K562 (cell line): ENCODE data around the gene RALGAPB. TPM values are rescaled to one million over a fixed set of nuclear protein-coding genes. Genes with fewer than 3 reads are reported as not detected.

ENCODE experiments used
- MECOM ChIP-seq: fragments of 250-450 bp; sonication (Bioruptor Pico); IDR thresholded peaks from 2 replicates; pipeline ENCODE4 v1.8.0; 2022; ENCODE audit warnings: inconsistent platforms
- NEUROD1 ChIP-seq: fragments of 150-350 bp; IDR thresholded peaks from 2 replicates; pipeline ENCODE4 v1.6.1; 2014; ENCODE audit warnings: borderline replicate concordance, low read length, low read depth; ENCODE audit not compliant: partially characterized antibody
- PCBP1 ChIP-seq: fragments of 200-400 bp; formaldehyde crosslinking; IDR thresholded peaks from 2 replicates; pipeline ENCODE4 v1.6.1; 2018; ENCODE audit warnings: mild to moderate bottlenecking, low read depth, low read length; ENCODE audit not compliant: poor library complexity, severe bottlenecking
- SIN3B ChIP-seq: fragments of 450-650 bp; IDR thresholded peaks from 2 replicates; pipeline ENCODE4 v1.6.1; 2017; ENCODE audit warnings: low read depth, mild to moderate bottlenecking, moderate library complexity
- TAF1 ChIP-seq: IDR thresholded peaks from 2 replicates; pipeline ENCODE4 v1.6.1; 2011; ENCODE audit warnings: mild to moderate bottlenecking, low read length, moderate library complexity; ENCODE audit not compliant: insufficient read depth, control insufficient read depth, severe bottlenecking; ENCODE audit errors: extremely low read depth
- TOE1 ChIP-seq, 2 experiments: fragments of 450-650 bp in 1 of 2; sonication (generic) in 1 of 2; formaldehyde crosslinking in 1 of 2; IDR thresholded peaks; 2 replicates each; pipeline versions ENCODE4 v1.7.1 to v1.8.0; 2016 to 2022; ENCODE audit warnings: borderline replicate concordance in 2 of 2, mild to moderate bottlenecking in 2 of 2, antibody characterized with exemption in 1 of 2, inconsistent platforms in 1 of 2, low read depth in 1 of 2, missing genetic modification reagents in 1 of 2, moderate library complexity in 1 of 2
- ZNF57 ChIP-seq: fragments of 450-650 bp; formaldehyde crosslinking; IDR thresholded peaks from 2 replicates; pipeline ENCODE4 v1.4.0; 2020; ENCODE audit warnings: mild to moderate bottlenecking, moderate library complexity
- polyA plus RNA-seq, 8 experiments: library from polyadenylated mRNA; depleted of rRNA in 4 of 8; stranded (reverse) in 5 of 8; unstranded in 3 of 8; fragments of >200 nt; fragmentation: Nextera tagmentation in 2 of 8; fragmentation: Illumina TruSeq in 1 of 8; extraction: Ambion mirVana in 2 of 8; extraction: Trizol in 1 of 8; gene quantifications; 2 replicates each; pipeline versions ENCODE4 v1.2.1 to v1.2.3, GENCODE V29; 2011 to 2014; ENCODE audit warnings: inconsistent platforms in 1 of 8, missing spikeins in 1 of 8
- total RNA-seq, 7 experiments: library from RNA; depleted of rRNA in 6 of 7; stranded (reverse); fragments of >200 nt in 6 of 7; fragmentation: Illumina TruSeq in 2 of 7; extraction: Trizol in 2 of 7; gene quantifications; 2 replicates each; pipeline versions ENCODE4 v1.2.1 to v1.2.3, GENCODE V29; 2011 to 2021; ENCODE audit warnings: low replicate concordance in 1 of 7
- TF ChIP-seq, protein P1 (sequence below): fragments of 250-450 bp; sonication (Bioruptor Pico); IDR thresholded peaks from 2 replicates; pipeline ENCODE4 v1.5.0; 2022; ENCODE audit warnings: mild to moderate bottlenecking
- TF ChIP-seq, protein P2 (sequence below), 2 experiments: fragments of 450-650 bp; IDR thresholded peaks; 2 replicates each; pipeline ENCODE4 v1.6.1; 2018; ENCODE audit warnings: mild to moderate bottlenecking in 2 of 2, low read depth in 1 of 2; ENCODE audit not compliant: partially characterized antibody in 2 of 2
- TF ChIP-seq, protein P3 (sequence below): sonication (generic); formaldehyde crosslinking; IDR thresholded peaks from 2 replicates; pipeline ENCODE4 v1.8.1; 2023; ENCODE audit warnings: mild to moderate bottlenecking, missing genetic modification reagents
- TF ChIP-seq, protein P4 (sequence below), 2 experiments: fragments of 150-350 bp in 1 of 2; IDR thresholded peaks; 2 replicates each; pipeline ENCODE4 v1.6.1; 2012 to 2016; ENCODE audit warnings: low read depth in 2 of 2, low read length in 2 of 2, mild to moderate bottlenecking in 1 of 2, moderate library complexity in 1 of 2

Gene RALGAPB
- total and polyA plus RNA-seq, 9 of the 15 experiments (the other 6 are each of a cell fraction or from before 2014, with no cell fraction given): 4.3 to 25.6 (median 13.6) TPM

DNA sequence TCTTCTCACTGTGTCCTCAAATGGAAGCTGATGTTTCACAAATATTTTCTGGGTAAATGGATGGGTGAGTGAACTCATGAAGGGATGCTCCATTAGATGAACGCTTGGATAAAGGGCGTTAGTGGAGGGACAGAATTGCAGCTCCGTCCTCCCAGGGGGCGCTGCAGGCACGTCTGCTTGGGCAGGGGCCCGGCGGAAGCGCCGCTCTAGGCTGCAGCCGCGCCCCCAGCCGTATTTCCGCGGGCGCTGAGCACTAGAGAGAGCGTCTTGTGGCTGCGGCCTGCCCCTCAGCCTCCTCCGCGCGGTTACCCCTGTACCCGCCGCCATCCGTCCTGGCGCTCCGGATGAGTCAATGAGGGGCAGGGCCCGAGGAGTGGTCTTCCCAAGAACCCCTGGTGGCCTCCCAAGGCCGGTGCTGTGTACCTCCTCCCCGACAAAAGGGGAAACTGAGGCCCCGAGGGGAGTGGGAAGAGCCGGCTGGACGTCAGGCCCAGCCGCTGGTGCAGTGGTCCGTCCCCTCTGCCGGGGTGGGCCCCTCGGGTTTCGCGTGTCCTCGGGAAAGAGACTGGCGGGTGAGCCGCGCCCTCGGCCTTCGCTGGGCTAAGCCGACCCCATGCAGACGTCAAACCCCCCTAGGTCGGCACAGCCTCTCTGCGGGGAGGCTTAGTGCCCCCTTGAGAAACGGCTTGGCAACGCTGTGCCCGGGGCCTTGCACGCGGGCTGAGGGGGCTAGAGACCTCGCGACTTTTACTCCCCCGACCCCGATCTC is 26.0 kb upstream of the RALGAPB start (continued):
- TF ChIP-seq, protein P1, sequence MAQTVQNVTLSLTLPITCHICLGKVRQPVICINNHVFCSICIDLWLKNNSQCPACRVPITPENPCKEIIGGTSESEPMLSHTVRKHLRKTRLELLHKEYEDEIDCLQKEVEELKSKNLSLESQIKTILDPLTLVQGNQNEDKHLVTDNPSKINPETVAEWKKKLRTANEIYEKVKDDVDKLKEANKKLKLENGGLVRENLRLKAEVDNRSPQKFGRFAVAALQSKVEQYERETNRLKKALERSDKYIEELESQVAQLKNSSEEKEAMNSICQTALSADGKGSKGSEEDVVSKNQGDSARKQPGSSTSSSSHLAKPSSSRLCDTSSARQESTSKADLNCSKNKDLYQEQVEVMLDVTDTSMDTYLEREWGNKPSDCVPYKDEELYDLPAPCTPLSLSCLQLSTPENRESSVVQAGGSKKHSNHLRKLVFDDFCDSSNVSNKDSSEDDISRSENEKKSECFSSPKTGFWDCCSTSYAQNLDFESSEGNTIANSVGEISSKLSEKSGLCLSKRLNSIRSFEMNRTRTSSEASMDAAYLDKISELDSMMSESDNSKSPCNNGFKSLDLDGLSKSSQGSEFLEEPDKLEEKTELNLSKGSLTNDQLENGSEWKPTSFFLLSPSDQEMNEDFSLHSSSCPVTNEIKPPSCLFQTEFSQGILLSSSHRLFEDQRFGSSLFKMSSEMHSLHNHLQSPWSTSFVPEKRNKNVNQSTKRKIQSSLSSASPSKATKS (CRISPR knock-in tag): no peak
- peak; percentile 74 for TF ChIP-seq SIN3B
- TF ChIP-seq MECOM (CRISPR knock-in tag): no peak
- TF ChIP-seq, protein P2, sequence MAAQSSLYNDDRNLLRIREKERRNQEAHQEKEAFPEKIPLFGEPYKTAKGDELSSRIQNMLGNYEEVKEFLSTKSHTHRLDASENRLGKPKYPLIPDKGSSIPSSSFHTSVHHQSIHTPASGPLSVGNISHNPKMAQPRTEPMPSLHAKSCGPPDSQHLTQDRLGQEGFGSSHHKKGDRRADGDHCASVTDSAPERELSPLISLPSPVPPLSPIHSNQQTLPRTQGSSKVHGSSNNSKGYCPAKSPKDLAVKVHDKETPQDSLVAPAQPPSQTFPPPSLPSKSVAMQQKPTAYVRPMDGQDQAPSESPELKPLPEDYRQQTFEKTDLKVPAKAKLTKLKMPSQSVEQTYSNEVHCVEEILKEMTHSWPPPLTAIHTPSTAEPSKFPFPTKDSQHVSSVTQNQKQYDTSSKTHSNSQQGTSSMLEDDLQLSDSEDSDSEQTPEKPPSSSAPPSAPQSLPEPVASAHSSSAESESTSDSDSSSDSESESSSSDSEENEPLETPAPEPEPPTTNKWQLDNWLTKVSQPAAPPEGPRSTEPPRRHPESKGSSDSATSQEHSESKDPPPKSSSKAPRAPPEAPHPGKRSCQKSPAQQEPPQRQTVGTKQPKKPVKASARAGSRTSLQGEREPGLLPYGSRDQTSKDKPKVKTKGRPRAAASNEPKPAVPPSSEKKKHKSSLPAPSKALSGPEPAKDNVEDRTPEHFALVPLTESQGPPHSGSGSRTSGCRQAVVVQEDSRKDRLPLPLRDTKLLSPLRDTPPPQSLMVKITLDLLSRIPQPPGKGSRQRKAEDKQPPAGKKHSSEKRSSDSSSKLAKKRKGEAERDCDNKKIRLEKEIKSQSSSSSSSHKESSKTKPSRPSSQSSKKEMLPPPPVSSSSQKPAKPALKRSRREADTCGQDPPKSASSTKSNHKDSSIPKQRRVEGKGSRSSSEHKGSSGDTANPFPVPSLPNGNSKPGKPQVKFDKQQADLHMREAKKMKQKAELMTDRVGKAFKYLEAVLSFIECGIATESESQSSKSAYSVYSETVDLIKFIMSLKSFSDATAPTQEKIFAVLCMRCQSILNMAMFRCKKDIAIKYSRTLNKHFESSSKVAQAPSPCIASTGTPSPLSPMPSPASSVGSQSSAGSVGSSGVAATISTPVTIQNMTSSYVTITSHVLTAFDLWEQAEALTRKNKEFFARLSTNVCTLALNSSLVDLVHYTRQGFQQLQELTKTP (IDR thresholded peaks at IDR 0.05; ENCODE audit: low read depth in 1 of 2, partially characterized antibody in 2 of 2): peak in 1 of 2 experiments; percentile 49
- TF ChIP-seq, protein P3, sequence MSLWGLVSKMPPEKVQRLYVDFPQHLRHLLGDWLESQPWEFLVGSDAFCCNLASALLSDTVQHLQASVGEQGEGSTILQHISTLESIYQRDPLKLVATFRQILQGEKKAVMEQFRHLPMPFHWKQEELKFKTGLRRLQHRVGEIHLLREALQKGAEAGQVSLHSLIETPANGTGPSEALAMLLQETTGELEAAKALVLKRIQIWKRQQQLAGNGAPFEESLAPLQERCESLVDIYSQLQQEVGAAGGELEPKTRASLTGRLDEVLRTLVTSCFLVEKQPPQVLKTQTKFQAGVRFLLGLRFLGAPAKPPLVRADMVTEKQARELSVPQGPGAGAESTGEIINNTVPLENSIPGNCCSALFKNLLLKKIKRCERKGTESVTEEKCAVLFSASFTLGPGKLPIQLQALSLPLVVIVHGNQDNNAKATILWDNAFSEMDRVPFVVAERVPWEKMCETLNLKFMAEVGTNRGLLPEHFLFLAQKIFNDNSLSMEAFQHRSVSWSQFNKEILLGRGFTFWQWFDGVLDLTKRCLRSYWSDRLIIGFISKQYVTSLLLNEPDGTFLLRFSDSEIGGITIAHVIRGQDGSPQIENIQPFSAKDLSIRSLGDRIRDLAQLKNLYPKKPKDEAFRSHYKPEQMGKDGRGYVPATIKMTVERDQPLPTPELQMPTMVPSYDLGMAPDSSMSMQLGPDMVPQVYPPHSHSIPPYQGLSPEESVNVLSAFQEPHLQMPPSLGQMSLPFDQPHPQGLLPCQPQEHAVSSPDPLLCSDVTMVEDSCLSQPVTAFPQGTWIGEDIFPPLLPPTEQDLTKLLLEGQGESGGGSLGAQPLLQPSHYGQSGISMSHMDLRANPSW (CRISPR knock-in tag): no peak; the same call in 1 of the 2 replicates
- TF ChIP-seq TAF1: peak; percentile 99
- peak; percentile 71 for TF ChIP-seq NEUROD1
- TF ChIP-seq, protein P4, sequence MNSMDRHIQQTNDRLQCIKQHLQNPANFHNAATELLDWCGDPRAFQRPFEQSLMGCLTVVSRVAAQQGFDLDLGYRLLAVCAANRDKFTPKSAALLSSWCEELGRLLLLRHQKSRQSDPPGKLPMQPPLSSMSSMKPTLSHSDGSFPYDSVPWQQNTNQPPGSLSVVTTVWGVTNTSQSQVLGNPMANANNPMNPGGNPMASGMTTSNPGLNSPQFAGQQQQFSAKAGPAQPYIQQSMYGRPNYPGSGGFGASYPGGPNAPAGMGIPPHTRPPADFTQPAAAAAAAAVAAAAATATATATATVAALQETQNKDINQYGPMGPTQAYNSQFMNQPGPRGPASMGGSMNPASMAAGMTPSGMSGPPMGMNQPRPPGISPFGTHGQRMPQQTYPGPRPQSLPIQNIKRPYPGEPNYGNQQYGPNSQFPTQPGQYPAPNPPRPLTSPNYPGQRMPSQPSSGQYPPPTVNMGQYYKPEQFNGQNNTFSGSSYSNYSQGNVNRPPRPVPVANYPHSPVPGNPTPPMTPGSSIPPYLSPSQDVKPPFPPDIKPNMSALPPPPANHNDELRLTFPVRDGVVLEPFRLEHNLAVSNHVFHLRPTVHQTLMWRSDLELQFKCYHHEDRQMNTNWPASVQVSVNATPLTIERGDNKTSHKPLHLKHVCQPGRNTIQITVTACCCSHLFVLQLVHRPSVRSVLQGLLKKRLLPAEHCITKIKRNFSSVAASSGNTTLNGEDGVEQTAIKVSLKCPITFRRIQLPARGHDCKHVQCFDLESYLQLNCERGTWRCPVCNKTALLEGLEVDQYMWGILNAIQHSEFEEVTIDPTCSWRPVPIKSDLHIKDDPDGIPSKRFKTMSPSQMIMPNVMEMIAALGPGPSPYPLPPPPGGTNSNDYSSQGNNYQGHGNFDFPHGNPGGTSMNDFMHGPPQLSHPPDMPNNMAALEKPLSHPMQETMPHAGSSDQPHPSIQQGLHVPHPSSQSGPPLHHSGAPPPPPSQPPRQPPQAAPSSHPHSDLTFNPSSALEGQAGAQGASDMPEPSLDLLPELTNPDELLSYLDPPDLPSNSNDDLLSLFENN (IDR thresholded peaks at IDR 0.05; ENCODE audit: low read depth in 2 of 2, low read length in 2 of 2): peak in 1 of 2 experiments; percentile 49; a peak in 1 of 4 replicates
- peak; percentile 66; the same call in 1 of the 2 replicates for TF ChIP-seq TOE1 (IDR thresholded peaks at IDR 0.05; ENCODE audit: borderline replicate concordance)
- TF ChIP-seq TOE1 (CRISPR knock-in tag; IDR thresholded peaks at IDR 0.05; ENCODE audit: borderline replicate concordance, low read depth): peak; percentile 41; the same call in 1 of the 2 replicates
- TF ChIP-seq PCBP1: no peak
- TF ChIP-seq ZNF57 (CRISPR knock-in tag): no peak
